ENCODE data around the gene MOB3C.

MOB3C gene

DNA sequence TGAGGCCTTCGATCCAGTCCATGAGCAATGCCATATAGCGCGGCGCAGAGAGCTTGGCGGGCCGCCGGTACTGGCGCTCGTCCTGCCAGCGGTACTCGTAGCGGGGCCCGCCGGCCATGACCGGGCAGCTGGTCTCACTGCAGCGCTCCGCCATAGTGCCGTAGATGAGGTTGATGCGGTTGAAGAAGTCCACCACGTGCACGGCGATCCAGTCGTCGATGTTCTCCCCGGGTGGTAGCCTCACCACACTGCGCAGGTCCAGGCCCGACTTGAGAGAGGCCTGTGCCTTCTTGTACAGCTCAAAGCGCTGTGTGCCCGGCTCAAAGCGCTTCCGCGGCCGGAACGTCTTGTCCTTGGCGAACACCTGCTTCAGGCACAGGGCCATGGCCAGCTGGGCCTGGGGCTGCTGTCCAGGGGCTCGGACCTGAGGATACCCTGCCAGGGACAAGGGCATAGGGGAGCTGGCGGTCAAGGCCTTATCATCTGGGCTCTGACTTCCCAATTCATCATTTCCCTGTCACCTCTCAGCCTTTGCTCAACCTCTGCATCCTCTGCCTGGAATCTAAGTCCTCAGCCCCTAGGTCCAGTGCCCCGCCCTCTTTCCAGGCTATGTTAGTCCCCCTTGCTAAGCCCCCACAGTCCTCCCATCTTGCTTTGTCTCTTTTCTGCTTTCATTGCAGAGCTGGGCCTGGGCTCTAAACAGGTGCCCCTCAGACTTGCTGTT is 3.5 kb downstream of the MOB3C start:
- Histone ChIP-seq H3K4me3 (peak overlapping the region in 3 of 7 experiments; percentile 4 to 32 (median 7)), H3K27ac (peak overlapping the region in 17 of 21 experiments; percentile 10 to 92 (median 63))

DNA sequence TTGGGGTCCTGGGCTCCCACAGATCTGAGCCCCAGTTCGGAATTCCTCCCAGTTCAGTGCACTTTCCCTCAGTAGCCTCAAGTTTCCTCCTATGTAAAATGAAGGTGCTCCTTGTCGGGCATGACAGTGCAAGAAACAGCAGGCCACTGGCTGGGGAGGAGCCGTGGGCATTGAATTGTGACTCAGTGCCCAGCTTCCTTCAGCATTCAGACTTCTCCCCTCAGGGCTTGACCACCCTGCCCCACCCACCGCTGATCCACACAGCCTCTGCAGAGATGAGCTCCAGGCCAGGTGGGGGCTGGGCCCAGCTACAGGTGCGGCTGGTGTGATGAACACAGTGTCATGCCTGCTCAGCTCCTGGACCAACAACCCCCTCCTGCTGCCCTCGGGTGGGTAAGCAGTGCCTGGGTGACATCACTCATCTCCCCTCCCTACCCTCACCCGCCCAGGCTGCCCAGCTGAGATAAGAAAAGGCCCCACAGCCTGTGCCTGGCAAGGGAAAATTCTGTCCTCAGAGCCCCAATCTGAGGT is 4.9 kb downstream of the MOB3C start:
- peak overlapping the region in 16 of 21 experiments; percentile 4 to 77 (median 62) for H3K27ac ChIP-seq

DNA sequence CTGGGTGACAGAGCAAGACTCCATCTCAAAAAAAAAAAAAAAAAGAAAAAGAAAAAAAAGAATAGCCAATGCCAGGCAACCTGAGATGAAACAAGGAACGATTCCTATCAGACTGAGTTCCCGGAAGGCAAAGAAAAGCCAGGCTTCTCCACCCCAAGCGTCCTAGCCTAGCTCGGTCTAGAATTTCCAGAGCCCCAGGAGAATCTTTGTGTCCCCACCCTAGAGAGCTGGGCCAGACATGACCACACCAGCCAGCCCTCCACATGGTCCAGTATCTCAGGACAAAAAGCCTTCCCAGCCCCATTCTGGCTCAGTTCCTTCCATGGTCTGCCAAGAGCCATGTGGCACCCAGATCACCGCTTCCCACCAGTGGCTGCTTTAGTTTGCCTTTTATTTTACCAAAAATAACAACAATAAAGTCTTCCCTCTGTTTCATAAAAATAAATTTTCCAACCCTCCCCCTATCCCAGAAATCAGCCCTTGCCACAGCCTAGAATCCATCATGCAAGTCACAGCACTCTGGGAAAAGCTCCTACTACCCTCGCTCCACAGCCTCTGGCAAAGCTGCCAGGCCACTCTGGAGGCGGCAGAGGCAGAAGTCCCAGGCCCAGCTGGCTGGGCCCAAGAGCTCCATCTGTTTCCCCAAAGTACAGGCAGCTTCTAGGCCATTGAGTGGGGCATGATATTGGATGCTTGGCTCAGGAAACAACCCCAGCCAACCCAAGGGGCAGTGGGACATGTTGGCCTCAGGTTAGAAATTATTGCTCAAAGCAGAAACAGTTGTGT is 9.1 kb downstream of the MOB3C start:
- Histone ChIP-seq H3K27ac (peak overlapping the region in 7 of 21 experiments; percentile 0 to 67 (median 35)), H3K4me3 (no peak overlapping the region)

More for the DNA sequence above, 4.9 kb downstream of the MOB3C start:
- no peak overlapping the region for H3K4me3 ChIP-seq

DNA sequence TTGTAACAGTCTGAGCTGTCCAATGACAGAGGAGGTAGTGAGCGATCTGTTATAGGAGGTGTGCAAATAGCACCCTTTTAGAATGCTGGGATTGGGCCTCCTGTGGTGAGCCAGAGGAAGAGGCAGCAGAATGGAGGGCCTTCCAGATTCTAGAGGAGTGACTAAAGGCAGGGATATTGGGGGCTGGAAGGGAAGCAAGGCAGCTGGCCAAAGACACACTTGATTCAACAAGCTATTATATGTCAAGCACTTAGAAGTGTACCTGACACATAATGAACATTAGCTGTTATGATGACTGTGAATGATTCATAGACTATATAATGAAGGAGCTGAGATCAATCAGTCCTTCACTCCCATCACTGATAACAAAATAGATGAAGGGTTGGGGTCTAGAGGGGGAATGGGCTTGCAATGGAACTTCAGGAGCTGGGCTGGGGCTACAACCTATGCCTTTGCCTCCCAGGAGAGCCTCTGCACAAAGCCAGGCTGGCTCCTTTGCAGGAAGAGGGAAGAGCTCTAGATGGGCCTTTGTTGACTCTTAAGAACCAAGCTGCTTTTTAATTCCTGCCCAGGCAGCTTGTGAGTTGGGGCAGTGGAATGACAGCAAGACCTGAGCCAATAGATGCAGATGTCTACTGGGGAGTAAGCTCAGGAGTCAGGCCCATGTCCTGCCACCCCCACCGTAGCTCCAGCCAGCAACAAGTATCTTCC is 10.2 kb downstream of the MOB3C start:
- no peak overlapping the region for H3K4me3 ChIP-seq
- H3K27ac ChIP-seq: peak overlapping the region in 4 of 21 experiments; percentile 14 to 49 (median 18)

DNA sequence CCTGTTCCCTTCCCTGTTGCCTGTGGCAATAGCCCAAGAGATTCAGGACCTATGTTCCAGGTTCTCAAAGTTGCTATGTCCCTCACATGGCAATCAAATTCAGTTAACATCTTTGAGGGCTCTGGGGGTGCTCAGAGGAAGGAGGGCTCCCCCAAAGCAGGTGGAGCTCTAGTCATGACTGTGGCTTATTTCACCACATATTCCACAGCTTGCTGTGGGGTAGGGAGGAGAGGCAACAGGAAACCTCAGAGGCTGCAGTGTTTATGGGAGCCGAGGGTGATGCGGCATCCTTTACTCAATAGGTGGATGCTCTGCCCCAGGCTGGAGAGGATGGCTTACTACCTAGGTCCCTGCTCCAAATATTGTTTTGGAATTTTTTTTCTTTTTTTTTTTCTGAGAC is 11.4 kb downstream of the MOB3C start:
- H3K4me3 ChIP-seq: no peak overlapping the region

DNA sequence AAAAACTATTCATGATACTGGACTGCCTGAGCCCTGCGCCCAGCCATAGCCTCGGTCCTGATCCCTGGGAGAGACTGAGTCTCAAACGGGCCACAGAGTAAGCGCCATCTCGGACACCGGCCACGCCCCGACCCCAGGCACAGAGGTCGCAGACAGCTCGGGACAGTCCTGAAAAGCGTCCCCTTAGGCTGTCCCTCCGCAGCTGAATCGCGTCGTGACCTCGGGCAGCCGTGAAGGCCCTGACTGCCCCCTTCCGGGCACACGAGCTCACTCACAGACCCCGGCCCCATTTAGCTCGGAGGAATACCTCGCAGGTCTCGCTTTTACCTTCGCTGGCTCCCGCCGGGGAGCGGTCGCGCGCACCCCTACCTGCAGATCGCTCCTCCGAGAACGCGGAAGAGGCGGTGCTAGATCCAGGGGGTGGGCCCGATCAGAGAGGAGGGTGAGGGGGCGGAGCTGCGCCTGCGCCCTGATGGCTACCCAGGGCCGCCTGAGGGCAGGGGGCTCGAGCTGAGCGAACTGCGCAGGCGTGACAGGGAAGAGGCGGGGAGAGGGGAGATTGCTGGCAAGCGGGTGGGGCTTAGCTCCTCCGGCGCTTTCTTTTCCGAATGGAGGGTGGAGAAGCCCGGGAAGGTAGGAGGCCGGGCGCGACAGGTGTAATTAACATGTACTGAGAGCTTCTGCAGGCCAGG is 12.6 kb downstream of the MOB3C start, which contains the start of gene MKNK1:
MKNK1 (minus strand) TSS at position 411 of the 692 bp plus-strand sequence. CDS start 20,941 bp downstream, outside the sequence.
- Histone ChIP-seq H3K4me3 (peak within 1 kb of the TSS; percentile 57 to 92 (median 68)), H3K27ac (peak within 1 kb of the TSS in 20 of 21 experiments; percentile 55 to 95 (median 86))

More for the DNA sequence above, 11.4 kb downstream of the MOB3C start:
- H3K27ac ChIP-seq: peak overlapping the region in 3 of 21 experiments; percentile 11 to 95 (median 43)

DNA sequence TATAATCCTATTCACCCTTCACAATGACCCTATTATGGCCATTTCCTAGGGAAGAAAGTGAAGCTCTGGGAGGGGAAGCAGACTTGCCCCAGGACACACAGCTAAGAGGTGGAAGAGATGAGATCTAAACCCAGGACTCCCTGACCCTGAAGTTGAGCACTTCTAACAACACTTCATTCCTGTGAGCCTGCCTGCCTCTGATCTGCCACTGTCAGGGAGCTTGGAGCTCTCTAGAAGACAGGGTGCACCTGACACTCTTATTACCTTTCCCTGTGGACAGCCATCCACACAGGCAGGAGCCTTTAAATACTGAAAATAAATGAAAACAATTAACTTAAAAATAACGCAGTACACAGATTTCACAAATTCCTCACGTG is 13.1 kb downstream of the MOB3C start:
- Histone ChIP-seq H3K4me3 (peak overlapping the region; percentile 57 to 92 (median 68)), H3K27ac (peak overlapping the region in 19 of 21 experiments; percentile 67 to 95 (median 86))

DNA sequence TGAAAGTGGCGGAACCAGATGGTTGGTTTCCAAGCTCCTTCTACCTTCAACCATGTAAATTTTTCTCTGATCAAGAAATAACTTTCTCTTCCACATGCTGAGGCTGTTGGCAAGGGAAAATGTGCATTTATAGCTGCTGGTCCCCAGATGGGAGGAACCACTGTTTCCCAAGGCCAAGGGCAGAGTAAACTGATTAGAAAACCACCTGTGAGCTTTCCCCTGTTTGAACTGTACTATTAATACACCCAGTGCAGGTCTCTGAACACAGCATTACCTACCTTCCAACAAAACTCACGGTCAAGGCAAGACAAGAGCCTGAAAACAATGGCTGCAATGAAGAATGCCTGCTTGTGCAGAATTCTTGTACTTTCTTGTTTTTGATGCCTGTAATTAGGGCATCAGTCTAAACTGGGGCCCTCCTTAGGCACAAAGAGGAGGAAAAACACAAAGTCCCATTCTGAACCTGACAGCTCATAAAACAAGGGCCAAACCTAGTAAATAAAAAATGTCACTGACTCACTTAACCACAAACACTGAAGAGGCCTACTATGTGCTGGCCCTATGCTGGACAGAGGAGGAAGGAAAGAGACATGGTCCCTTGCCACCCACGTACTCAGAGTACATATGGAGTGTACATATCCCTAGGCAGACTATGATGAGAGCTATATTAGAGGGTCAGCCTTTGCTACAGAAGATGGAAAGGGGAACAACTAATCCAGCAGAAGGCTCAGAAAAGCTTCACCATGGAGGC is 15.2 kb downstream of the MOB3C start:
- peak overlapping the region in 1 of 21 experiments; percentile 5 for H3K27ac ChIP-seq
- H3K4me3 ChIP-seq: no peak overlapping the region

DNA sequence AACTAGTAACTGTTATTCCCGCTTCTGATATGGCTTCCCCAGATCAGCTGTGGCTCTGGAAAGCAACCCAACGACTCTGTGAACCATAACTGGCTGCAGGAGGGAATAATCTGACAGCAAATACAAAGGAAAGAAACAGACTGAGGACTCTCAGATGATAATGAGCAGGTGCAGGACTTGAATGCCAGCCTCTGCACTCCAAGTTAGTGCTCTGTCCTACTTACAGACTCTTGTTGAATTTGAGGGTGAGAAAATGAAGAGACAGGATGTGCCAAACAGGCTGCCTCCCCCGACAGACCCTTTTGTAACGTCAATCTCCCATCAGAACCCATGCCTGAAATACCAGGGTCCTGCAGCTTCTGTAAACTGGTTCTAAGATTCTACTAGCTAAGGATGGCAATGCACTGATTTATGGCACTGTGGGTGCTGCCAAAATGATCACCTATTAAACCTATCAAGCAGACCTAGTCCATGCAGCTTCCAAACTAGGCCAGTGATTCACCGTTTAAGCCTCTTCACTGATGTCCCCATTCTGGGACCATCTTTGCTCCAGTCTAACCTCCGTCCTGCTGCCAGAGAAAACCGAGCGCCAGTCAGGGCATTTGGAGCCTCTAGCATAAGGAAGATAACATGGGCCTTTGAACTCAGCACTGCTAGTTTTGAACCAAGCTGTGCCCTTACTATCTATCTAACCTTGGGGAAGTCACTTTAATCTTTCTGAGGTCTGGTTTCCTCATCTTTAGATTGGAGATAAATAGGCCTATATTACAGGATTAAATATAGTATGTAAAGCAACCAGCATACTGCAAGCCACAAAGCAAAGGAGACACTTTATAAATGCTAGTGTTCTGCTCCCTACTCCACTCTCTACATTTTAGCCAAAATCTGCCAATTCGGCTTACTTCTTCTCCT is 17.3 kb downstream of the MOB3C start:
- Histone ChIP-seq H3K27ac (peak overlapping the region in 1 of 21 experiments; percentile 7), H3K4me3 (no peak overlapping the region)

DNA sequence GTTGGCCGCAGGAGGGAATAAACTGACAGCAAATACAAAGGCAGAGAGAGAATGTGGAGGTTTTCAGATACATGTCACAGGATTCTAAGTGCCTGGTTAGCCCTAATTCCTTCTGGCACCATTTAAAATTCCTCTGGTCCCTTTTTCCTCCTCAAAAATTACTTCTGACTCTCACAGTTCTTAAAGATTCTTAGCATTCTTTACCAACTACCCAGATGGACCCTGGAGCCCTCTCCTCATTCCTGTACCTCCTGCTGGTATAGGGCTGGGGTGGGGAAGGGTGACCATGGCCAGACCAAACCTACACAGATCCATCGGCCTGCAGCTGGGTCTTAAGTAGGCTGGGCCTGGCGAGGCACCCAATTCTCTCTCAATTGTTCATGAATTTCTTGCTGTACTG is 19.8 kb downstream of the MOB3C start:
- H3K4me3 ChIP-seq: no peak overlapping the region
- H3K27ac ChIP-seq: peak overlapping the region in 1 of 21 experiments; percentile 49

DNA sequence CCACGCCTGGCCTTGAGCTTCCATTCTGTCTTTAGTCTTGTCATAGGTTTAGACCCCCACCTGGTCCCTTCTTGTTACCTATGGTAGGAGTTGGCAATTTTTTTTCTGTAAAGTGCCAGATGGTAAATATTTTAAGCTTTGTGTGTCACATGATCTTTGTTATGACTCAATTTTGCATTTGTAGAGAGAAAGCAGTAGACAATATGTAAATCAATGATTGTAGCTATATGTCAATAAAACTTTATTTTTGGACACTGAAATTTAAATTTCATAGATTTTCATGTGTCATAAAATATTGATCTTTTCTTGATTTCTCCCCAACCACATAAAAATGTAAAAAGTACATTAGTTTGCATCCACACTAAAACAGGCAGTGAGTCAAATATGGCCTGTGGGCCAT is 20.6 kb downstream of the MOB3C start:
- no peak overlapping the region for H3K4me3 ChIP-seq
- H3K27ac ChIP-seq: peak overlapping the region in 8 of 21 experiments; percentile 9 to 77 (median 55)

DNA sequence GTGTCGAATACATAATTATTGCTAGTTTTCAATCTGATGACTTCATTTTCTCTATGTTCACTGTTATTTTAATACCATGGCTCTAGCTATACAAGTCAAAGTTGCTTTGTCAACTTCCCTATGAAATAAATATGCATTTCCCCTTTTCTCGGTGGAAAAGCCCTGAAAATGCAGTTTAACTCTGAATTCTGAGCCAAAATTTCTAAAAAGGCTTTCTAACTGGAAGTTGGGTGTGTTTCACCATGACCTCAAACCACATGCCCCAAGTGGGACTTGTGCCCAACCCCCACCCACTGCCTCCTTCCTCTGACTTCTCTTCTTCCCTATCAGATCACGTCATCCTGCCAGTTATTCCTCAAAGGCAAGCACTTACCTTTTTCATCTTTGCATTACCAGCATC is 21.5 kb downstream of the MOB3C start:
- Histone ChIP-seq H3K4me3 (no peak overlapping the region), H3K27ac (peak overlapping the region in 14 of 21 experiments; percentile 38 to 77 (median 56))

DNA sequence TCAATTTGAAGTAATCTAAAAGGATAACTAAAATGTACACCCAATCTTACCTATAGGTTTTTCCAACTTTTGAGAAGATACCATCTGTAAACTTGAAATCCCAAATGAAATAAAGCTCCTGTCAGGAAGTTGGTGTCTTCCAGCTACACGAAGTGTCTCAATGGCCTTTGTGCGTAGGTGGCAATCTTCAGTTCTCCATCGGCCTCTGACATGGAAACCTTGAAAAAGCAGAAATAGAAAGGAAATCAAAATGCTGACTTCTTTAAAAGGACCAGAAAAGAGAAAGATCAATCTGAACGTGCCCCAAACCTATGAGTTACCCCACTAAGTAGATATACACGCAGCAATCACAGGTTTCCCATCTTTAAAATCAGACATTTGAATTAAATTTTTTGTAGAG is 22.5 kb downstream of the MOB3C start:
- Histone ChIP-seq H3K27ac (peak overlapping the region in 15 of 21 experiments; percentile 4 to 77 (median 56)), H3K4me3 (no peak overlapping the region)

DNA sequence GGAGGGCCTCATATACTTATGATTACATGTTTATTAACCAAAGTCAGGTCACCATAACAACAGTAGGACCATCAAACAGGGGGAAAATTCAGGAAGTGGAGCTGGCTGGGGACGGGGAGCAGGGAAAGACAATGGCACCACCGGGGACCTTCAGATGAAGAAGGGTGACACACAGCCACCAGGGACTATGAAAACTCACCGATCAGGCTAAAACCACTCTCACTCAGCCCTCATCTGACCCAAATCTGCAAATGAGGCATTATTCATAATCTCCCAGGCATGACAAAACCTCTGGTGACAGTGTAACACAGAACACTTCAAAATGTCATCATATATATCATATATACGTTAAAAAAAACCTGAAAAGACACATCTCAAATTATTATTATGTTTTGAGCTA is 23.8 kb downstream of the MOB3C start:
- H3K27ac ChIP-seq: peak overlapping the region in 2 of 21 experiments; percentile 14 to 26
- H3K4me3 ChIP-seq: no peak overlapping the region

DNA sequence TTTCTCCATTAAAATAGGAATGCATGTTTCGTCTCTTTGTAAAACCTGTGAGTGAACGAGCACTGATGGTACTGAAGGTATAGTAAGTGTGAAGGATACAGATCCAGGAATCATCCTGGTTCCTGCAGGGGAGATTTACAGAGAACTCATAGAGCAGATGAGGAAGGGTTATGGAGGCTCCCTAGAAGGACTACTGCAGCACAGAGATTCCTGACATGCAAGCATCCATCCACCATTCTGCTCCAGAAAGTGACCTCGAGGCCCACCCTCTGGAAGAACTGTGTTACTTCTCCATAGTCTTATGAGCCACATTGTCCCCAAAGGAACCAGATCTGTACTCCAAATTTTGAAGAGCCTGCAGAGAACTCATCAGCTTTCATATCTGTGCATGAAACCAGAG is 27.1 kb downstream of the MOB3C start:
- Histone ChIP-seq H3K27ac (no peak overlapping the region), H3K4me3 (no peak overlapping the region)

DNA sequence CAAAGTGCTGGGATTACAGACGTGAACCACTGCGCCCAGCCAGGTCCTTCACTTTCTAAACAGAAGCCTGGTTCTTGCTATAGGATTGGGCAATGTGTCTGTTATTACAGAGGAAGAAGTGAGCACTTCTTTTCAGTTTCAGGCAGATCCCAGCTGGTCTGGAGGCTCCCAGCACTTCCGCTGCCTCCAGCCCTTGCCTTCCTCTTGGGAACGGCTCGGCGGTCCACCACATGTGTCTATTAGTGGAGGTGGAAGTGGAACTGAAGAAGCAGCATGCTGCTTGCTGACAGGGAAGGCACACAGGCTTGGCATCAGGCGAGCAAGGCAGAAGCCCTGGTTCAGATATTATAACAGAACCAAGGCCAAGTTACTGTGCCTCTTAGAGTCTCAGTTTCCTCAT is 29.5 kb downstream of the MOB3C start:
- H3K27ac ChIP-seq: peak overlapping the region in 1 of 21 experiments; percentile 35
- no peak overlapping the region for H3K4me3 ChIP-seq

DNA sequence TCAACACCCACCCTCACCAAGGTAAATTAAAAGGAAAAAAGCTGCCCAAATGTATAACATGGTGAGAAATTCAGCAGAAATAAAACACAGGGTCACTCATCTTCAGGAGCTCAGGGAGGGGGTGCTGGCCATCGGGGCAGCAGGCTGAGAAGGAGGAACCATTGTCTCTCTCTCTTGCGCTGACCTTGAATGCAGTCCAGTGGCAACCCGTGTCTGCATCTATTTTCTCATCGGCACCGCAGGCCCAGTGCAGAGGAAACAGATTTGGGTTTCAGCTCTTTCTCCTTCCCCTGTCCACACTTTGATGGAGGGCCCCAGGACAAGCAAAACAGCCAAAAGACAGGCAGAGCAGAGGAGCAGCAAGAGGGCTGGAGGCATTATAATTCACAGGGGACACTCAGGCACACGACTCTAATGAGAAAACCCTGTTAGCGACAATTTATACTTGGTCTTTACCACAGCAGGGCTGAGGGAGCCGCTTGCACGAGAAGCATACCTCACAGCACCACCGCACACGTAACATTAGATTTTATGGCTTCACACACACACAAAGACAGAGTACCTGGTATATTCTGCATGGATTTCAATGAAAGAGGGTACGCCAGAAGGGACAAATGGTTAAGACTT is 31.2 kb downstream of the MOB3C start:
- no peak overlapping the region for H3K27ac ChIP-seq
- H3K4me3 ChIP-seq: no peak overlapping the region

All from skin epidermis (tissue), 12 donors.